ENCODE data around the gene ZNF839.
"Not testable (repeated sequence)": the region's sequence is repeated elsewhere in the genome, so short reads cannot be mapped to it uniquely, and the experiment has no call there.

Gene ZNF839

DNA sequence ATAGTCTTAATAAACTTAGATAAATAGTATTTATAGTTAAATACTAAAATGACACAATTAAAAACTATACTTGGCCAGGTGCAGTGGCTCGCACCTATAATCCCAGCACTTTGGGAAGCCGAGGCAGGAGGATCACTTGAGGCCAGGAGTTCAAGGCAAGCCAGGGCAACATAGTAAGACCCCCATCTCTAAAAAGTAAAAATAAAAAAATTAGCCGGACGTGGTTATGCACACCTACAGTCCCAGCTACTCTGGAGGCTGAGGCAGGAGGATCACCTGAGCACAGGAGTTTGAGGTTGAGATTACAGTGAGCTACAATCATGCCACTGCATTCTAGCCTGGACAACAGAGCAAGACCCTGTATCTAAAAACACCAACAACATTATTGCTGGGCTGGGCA is 27.1 kb downstream of the ZNF839 start:
- Histone ChIP-seq H3K27ac (ENCODE audit: poor library complexity, severe bottlenecking) (no peak overlapping the region), H3K4me3 (ENCODE audit: severe bottlenecking) (no peak overlapping the region), H3K4me1 (ENCODE audit: insufficient read depth, poor library complexity, severe bottlenecking) (no peaks in the 10 kb centered on the region), H3K9me3 (ENCODE audit: severe bottlenecking) (no peaks in the 10 kb centered on the region), H3K27me3 (ENCODE audit: insufficient read depth, poor library complexity, severe bottlenecking) (no peaks in the 10 kb centered on the region), H3K36me3 (ENCODE audit: low read depth) (peaks cover 79% of the 10 kb centered on the region)
- DNase-seq (ENCODE audit: low spot score), result no peak
- TF ChIP-seq, protein P1, sequence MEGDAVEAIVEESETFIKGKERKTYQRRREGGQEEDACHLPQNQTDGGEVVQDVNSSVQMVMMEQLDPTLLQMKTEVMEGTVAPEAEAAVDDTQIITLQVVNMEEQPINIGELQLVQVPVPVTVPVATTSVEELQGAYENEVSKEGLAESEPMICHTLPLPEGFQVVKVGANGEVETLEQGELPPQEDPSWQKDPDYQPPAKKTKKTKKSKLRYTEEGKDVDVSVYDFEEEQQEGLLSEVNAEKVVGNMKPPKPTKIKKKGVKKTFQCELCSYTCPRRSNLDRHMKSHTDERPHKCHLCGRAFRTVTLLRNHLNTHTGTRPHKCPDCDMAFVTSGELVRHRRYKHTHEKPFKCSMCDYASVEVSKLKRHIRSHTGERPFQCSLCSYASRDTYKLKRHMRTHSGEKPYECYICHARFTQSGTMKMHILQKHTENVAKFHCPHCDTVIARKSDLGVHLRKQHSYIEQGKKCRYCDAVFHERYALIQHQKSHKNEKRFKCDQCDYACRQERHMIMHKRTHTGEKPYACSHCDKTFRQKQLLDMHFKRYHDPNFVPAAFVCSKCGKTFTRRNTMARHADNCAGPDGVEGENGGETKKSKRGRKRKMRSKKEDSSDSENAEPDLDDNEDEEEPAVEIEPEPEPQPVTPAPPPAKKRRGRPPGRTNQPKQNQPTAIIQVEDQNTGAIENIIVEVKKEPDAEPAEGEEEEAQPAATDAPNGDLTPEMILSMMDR (IDR thresholded peaks at IDR 0.05; ENCODE audit: poor library complexity, severe bottlenecking), result no peak
- no peak for ATAC-seq (ENCODE audit: low read depth)

DNA sequence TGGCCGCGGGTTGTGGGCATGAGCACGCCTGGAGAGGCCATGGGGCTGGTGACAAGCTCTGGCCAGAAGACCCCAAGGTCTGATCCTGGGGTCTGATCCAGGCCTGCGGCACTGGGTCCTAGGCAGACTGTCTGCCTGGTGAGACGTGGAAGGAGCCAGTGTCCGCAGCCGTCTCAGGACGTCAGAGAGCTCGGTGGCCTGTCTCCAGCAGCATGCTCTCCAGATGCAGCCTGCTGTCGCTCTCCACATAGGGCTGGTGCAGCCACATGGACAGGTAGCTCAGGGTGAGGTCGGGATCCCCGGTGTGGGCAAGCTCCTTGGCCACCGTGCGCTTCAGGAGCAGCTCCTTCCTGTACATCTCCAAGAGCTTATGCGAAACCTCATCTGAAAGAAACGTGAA is 28.8 kb downstream of the ZNF839 start:
- H3K4me3 ChIP-seq (ENCODE audit: severe bottlenecking), result no peak overlapping the region
- TF ChIP-seq, protein P1 (IDR thresholded peaks at IDR 0.05; ENCODE audit: poor library complexity, severe bottlenecking), result no peak
- no peaks in the 10 kb centered on the region for H3K4me1 ChIP-seq (ENCODE audit: insufficient read depth, poor library complexity, severe bottlenecking)
- H3K27ac ChIP-seq (ENCODE audit: poor library complexity, severe bottlenecking), result no peak overlapping the region
- H3K36me3 ChIP-seq (ENCODE audit: low read depth), result peaks cover 74% of the 10 kb centered on the region
- ATAC-seq (ENCODE audit: low read depth) (no peak), DNase-seq (ENCODE audit: low spot score) (no peak)
- no peaks in the 10 kb centered on the region for H3K9me3 ChIP-seq (ENCODE audit: severe bottlenecking)
- no peaks in the 10 kb centered on the region for H3K27me3 ChIP-seq (ENCODE audit: insufficient read depth, poor library complexity, severe bottlenecking)

DNA sequence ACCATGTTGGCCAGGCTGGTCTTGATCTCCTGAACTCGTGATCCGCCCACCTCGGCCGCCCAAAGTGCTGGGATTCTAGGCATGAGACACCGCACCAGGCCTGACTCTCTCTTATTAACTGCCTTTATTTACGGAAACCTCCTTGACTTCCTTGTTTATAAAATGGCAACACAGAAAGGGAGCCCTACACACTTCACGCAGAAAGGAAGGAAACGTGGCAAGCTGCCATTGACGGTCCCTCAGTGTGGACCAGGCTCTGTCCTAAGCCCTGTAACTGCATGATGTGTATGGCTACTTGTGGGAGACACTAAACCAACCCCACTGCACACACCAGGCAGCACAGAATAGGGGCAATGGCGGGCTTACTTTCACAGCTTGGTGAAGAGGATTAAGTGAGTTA is 31.5 kb downstream of the ZNF839 start:
- H3K9me3 ChIP-seq (ENCODE audit: severe bottlenecking), result no peaks in the 10 kb centered on the region
- TF ChIP-seq, protein P1 (IDR thresholded peaks at IDR 0.05; ENCODE audit: poor library complexity, severe bottlenecking), result no peak
- no peak overlapping the region for H3K27ac ChIP-seq (ENCODE audit: poor library complexity, severe bottlenecking)
- no peak for ATAC-seq (ENCODE audit: low read depth)
- H3K36me3 ChIP-seq (ENCODE audit: low read depth), result peaks cover 82% of the 10 kb centered on the region
- H3K27me3 ChIP-seq (ENCODE audit: insufficient read depth, poor library complexity, severe bottlenecking), result no peaks in the 10 kb centered on the region
- no peak for DNase-seq (ENCODE audit: low spot score)
- no peak overlapping the region for H3K4me3 ChIP-seq (ENCODE audit: severe bottlenecking)
- H3K4me1 ChIP-seq (ENCODE audit: insufficient read depth, poor library complexity, severe bottlenecking), result no peaks in the 10 kb centered on the region

DNA sequence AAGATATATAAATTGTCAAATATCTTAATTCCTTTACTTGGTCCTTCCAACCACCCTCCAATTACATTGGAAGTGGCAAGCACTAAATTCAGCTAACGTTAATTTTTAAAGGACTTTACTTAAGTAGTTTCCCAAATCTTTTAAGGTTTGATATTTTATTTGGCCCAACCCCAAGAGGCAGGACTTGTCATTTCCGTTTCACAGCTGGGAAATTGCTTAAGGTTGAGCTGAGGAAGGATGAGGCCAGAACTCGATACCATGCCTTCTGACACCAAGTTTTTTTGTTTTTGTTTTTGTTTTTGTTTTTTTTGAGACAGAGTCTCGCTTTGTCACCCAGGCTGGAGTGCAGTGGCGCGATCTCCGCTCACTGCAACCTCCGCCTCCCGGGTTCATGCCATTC is 32.0 kb downstream of the ZNF839 start:
- not testable (repeated sequence) for H3K9me3 ChIP-seq (ENCODE audit: severe bottlenecking); H3K4me1 ChIP-seq (ENCODE audit: insufficient read depth, poor library complexity, severe bottlenecking); H3K27me3 ChIP-seq (ENCODE audit: insufficient read depth, poor library complexity, severe bottlenecking); H3K4me3 ChIP-seq (ENCODE audit: severe bottlenecking); ATAC-seq (ENCODE audit: low read depth); DNase-seq (ENCODE audit: low spot score); H3K27ac ChIP-seq (ENCODE audit: poor library complexity, severe bottlenecking)
- H3K36me3 ChIP-seq (ENCODE audit: low read depth), result peaks cover 81% of the 10 kb centered on the region

DNA sequence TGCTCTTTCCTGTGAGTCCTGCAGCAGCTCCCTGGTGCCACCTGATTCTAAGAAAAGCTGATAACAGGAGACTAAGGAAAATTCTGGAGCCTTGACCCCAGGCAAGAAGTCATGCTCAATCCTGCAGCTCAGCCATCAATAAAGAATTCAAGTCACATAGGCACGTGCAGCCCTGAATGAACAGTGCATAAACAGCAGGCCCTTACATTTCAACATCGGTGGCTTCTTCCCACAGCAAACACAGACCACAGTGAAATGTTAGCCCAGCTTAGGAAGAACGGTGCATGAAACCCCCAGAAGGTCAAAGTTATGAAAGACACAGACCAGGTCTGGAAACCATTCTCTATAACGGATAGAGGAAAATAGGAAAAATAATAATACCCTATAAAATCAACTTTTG is 32.7 kb downstream of the ZNF839 start:
- Histone ChIP-seq H3K9me3 (ENCODE audit: severe bottlenecking) (no peaks in the 10 kb centered on the region), H3K27ac (ENCODE audit: poor library complexity, severe bottlenecking) (no peak overlapping the region), H3K4me1 (ENCODE audit: insufficient read depth, poor library complexity, severe bottlenecking) (no peaks in the 10 kb centered on the region), H3K27me3 (ENCODE audit: insufficient read depth, poor library complexity, severe bottlenecking) (no peaks in the 10 kb centered on the region), H3K4me3 (ENCODE audit: severe bottlenecking) (no peak overlapping the region), H3K36me3 (ENCODE audit: low read depth) (peaks cover 79% of the 10 kb centered on the region)
- ATAC-seq (ENCODE audit: low read depth) (no peak), DNase-seq (ENCODE audit: low spot score) (no peak)
- TF ChIP-seq, protein P1 (IDR thresholded peaks at IDR 0.05; ENCODE audit: poor library complexity, severe bottlenecking), result no peak
